Urothelium cell line (cell line): Measurements from ENCODE around the gene C2CD3.
"Not testable (repeated sequence)": the region's sequence is repeated elsewhere in the genome, so short reads cannot be mapped to it uniquely, and the experiment has no call there.

Experiments
- DNase-seq: peaks from one replicate; pipeline ENCODE4 v3.0.0; 2011; ENCODE audit warnings: low spot score, mixed read lengths
- FAIRE-seq: peaks from 2 replicates; lab custom pipeline; 2011; peaks lifted over from hg19 to GRCh38; lab: Jason Lieb, UNC

The C2CD3 gene

GRCh38 chr11:73990730-73991129 is 180.1 kb downstream of the C2CD3 start:
- DNase-seq (no peak), FAIRE-seq (no peak)

- no peak for DNase-seq
Measured at GRCh38 chr11:73989156-73989555, 181.6 kb downstream of the C2CD3 start.

GRCh38 chr11:73988227-73988626 is 182.6 kb downstream of the C2CD3 start:
- FAIRE-seq = no peak
- DNase-seq = no peak

More at GRCh38 chr11:73989156-73989555, 181.6 kb downstream of the C2CD3 start:
- no peak for FAIRE-seq

DNA sequence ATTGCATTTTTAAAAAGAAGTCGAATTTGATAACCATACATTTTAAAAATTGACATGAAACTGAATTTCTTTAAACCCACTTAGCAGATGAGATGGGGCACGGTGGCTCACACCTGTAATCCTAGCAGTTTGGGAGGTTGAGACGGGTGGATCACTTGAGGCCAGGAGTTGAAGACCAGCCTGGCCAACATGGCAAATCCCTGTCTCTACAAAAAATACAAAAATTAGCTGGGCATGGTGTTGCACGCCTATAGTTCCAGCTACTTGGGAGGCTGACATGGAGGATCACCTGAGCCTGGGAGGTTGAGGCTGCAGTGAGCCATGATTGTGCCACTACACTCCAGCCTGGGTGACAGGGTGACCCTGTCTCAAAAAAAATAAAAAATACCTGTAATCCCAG is 185.1 kb downstream of the C2CD3 start:
- not testable (repeated sequence) for DNase-seq, FAIRE-seq

GRCh38 chr11:73983741-73984538 is 186.9 kb downstream of the C2CD3 start:
- no peak for DNase-seq
- FAIRE-seq = no peak

GRCh38 chr11:73982990-73983740 is 187.6 kb downstream of the C2CD3 start:
- FAIRE-seq = peak; percentile 63

DNA sequence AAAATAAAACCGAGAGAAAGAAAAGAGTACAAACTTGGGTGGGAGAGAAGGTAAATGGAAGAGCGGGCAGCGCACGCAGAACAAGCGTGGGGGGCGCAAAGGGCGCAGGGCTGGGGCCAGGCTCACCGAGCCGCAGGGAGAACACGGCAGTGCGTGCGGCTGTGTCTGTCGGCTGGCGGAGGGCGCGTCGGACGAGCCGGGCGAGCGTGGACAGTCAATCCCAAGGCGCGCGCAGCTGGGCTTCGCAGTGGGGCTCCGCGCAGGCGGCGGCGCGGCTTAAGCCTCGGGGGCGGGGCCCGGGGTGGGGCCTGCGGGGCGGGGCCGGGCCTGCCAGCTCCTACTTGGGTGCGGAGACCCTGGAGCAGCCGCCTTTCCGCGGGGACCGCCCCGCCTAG is 188.2 kb downstream of the C2CD3 start, which contains the start of gene UCP2:
UCP2 (minus strand) TSS at position 249 of the 395 bp plus-strand sequence. CDS start 4,465 bp downstream, outside the sequence.
- DNase-seq = peak; percentile 94
- FAIRE-seq = no peak

More at GRCh38 chr11:73982990-73983740, 187.6 kb downstream of the C2CD3 start:
- peak; percentile 99 for DNase-seq

DNA sequence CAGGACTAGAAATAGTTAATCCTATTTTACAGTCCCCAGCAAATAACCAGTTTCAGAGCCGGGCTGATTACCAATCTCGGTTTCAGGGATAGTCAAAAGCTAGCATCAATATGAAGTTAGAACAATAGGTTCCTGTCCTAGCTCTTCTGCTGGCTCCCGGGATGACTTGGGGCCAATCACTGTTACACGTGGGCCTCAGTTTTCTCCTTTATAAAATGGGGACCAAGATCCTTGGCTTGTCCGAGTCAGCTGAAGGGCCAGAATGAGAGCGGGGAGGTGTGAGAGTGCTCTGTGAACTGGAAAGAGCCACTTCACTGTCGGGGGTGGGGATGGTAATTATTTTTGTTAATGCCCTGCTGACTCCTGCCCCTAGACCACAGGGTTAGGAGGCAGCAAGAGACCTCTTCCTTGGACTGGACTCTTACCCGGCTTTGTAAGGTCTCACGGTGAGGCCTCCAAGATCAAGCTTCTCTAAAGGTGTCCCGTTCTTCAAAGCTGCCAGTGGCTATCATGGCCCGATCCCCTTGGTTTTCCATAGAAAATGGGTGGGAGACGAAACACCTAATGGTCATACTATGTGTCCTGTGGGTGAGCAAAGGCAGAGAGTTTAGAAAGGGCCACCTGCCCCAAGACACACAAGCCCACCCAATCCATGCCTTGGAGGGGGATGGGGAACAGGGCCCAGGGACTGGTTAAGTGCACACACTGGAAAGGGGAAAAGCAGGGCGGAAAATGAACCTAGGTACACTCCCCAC is 189.6 kb downstream of the C2CD3 start:
- DNase-seq (no peak), FAIRE-seq (no peak)

DNA sequence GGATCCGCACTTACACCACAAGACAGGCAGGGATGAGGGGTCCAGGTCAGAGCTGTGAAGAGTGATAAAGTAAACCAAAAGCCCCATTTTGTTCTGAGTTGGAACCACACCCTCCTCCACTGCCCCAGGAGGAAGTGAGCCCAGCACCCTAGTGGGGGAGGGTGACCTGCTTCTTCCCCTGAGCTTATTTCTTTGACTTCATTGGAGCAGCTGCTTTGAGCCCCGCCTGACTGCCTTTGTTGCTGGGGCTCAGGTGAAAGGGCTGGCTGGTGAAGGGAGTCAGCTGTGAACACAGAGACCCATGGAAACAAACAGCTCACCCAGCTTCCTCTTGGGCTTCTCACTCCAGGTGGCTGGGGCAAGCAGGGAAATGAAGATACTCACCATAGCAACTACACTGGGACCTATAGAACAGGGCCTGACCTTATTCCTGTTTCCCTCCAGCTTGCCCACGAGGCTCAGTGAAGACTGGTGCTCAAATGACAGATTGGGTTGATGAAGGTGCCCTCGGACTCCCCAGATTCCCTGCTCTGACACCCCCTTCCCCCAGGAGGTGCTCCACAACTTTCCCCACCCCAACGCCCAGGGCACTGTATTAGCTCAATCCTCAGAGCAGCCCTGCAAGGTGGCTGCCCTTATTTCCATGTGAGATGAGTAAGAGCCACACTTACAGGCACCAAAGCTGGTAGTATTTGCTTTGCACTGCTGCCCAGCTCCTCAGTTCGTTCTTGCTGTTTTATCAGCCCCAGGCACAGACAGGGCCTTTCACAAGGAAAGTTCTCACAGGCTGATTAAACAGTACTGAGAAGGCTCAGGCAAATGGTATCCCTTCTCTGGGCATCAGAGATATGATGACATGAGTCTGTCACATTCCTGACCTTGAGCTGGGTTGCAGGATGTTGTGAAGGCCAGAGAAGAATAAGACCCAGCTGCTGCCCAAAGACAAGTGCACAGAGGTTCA is 190.5 kb downstream of the C2CD3 start:
- FAIRE-seq = no peak
- DNase-seq = no peak

DNA sequence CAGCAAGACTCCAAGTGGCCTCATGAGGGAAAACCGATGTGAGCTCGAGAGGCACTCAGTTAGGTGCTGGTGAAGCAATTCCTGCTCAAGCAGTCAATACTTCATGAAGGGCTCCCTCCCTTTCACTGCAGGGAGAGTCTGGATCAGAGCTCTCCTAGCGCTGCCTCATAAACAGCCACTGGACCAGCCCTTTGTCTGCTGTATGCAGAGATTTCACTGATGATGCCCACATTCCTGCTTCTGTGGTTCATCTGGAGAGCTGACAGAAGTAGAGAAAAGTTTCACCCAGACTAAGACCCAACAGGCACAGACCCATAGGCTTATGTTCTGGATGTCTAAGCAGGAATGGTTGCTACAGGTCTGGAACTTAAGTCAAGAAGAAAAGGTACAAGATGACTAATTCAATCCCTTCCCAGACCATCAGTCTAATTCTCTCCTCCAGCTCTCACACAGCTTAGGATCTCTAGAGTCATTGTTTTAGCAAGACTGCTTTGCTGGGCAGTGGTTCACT is 192.2 kb downstream of the C2CD3 start:
- FAIRE-seq (no peak), DNase-seq (no peak)

DNA sequence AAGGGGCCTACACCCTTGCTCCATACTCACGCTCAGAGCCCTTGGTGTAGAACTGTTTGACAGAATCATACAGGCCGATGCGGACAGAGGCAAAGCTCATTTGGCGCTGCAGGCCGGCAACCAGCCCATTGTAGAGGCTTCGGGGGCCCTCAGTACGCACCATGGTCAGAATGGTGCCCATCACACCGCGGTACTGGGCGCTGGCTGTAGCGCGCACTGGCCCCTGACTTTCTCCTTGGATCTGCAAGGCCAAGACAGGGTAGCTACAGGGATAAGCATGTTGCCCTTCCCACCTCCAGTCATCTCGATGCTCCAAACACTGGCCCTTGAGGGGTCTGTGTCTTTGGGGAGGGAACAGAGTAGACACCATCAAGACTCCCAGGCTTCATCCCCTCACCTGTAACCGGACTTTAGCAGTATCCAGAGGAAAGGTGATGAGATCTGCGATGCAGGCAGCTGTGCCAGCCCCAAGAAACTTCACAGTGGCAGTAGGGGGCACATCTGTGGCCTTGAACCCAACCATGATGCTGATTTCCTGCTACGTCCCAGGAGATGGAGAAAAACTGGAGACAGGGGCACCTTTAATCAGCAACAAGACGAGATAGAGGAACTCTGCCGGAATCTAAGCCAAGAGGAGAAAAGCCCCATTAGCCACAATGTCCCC is 192.8 kb downstream of the C2CD3 start:
- no peak for FAIRE-seq
- no peak for DNase-seq

DNA sequence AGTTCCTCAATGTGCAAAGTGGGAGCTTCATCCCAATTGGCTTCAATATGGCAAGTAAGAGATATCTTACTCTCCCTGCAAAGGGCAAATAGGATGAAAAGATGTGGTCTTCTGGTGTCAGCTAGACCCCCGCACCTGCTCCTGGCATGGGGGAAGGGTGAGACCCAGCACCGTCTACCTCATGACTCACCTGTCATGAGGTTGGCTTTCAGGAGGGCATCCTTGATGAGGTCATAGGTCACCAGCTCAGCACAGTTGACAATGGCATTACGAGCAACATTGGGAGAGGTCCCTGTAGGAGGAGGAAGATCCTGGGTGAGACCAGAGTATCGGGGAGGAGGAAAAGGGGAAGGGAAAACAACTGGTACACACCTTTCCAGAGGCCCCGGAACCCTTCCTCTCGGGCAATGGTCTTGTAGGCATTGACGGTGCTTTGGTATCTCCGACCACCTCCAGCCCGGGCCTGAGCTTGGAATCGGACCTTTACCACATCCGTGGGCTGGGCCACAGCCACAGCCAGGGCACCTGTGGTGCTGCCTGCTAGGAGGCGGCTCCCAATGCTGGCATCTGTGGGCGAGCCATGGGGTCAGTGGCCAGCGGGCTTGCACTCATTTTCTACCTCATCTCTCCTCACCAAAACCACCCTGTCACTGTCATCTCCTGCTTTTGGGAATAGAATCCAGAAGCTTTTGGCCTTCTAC is 194.2 kb downstream of the C2CD3 start:
- FAIRE-seq (no peak), DNase-seq (no peak)

GRCh38 chr11:73975479-73975757 is 195.4 kb downstream of the C2CD3 start:
- DNase-seq (no peak), FAIRE-seq (no peak)

DNA sequence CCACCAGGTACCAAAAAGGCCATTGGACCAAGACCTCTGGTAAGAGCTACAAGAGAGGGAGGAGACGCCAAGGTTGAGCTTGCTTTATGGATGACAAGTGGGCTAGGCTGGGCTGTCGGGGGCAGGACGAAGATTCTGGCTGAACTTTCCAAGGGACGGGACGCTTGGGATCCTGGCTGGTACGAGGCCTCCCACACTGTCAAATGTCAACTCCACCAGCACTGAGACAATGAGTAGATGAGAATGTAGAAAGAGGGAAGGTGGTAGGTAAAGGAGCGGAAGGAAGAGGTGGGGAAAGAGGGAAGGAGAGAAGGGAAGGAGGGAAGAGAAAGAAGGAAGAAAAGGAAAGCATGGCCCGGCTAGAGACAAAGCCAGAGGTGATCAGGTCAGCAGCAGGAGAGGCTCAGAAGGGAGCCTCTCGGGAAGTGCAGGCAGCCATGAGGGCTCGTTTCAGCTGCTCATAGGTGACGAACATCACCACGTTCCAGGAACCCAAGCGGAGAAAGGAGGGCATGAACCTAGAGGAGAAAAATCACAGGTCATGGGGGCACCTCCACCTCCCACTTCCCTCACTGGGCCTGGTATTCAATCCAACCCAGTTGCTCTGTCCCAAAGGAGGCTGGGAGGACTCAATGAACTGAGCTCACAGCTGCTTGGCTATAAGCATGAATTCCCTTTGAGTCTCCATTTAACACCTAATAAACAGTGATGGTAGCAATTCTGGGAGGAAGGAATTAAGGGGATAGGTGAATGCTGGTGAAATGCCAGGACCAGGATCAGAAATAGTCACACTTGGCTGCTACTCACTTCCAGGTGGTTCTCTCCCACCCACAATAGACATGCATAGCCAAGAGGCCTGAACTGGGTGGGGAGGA is 196.0 kb downstream of the C2CD3 start:
- DNase-seq = no peak
- no peak for FAIRE-seq

- no peak for FAIRE-seq
- DNase-seq = no peak
Measured at GRCh38 chr11:73972620-73973449, 198.0 kb downstream of the C2CD3 start.

DNA sequence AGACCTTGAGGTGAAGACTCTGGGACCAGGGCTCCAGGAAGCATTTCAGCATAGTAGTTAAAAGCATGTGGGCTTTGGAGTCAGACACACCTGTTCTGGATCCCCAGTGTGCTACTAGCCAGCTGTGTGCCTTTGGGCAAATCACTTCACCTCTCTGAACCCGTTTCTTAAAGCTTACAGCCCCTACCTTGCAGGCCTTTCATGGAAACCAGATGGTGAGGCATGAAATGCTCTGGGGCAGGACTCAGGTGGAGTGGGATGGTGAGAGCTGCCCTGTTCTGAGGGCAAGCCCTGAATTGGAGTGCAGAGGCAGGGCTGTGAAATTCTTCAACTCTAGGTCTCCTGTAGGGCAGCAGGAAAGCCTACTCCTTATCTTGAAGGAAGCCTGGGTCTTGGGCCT is 198.6 kb downstream of the C2CD3 start:
- DNase-seq (no peak), FAIRE-seq (no peak)

DNA sequence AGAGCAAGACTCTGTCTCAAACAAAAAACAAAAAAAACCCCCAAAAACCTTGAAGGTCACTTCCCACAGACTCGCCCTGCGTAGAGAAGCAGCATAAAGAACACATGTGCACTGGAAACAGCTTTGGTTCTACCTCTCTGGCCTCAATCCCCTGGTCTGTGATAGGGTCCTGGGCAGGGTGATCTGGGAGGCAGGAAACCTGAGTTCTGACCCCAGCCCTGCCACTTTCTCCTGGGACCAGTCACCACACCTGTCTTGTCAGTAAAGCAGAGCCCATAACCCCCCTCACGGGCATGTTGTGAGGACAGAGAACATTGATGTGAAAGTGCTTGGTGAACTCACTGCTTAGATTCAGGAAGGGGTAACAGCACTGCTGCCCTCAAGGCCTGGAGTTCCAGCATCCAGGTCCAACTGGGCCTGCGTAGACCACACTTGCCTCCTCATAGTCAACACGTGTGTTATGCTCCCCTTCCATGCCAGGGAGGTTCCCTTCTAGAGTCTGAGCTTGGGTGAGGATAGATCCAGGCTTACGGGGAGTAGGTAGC is 199.6 kb downstream of the C2CD3 start:
- DNase-seq (no peak), FAIRE-seq (no peak)
